ENCODE measurements around the gene MOSMO. TPM values are rescaled to one million over a fixed set of nuclear protein-coding genes. Genes with fewer than 3 reads are reported as not detected.
"Not testable (repeated sequence)": the region's sequence is repeated elsewhere in the genome, so short reads cannot be mapped to it uniquely, and the experiment has no call there.

The MOSMO gene
- polyA plus RNA-seq, 1 of the 3 experiments (the other 2 are of a cell fraction): 8.0 TPM

DNA sequence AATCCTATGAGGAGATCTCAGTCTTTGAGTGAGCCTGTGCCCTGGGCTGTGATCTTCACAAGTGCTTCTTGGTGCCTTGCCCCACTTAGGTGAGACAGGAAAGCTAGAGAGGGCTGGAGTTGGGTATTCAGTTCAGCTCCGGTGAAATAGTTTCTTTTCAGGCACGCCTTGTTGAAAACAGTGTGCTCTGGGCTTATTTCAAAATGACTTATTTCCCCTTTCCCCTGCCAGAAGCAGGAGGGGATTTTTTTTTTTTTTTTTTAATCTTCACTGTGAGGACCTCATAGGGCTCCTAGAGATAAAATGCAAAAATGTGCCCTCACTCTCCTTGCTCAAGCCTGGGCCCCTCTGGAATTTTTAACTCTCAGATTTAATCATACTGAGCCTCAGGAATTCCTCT, 27.2 kb downstream of the MOSMO start:
- POLR2A ChIA-PET: no interaction called here
- TF ChIP-seq NRF1 (IDR thresholded peaks at IDR 0.05; ENCODE audit: low read depth, low read length) (no peak), SIN3A (IDR thresholded peaks at IDR 0.05; ENCODE audit: borderline replicate concordance, low read depth, low read length) (no peak), MEF2A (IDR thresholded peaks at IDR 0.05; ENCODE audit: borderline replicate concordance, low read depth) (no peak), RCOR1 (IDR thresholded peaks at IDR 0.05; ENCODE audit: low read length) (no peak), RXRA (IDR thresholded peaks at IDR 0.05; ENCODE audit: borderline replicate concordance, low read depth) (no peak), FOSL2 (IDR thresholded peaks at IDR 0.05; ENCODE audit: borderline replicate concordance, low read depth) (no peak), TCF12 (IDR thresholded peaks at IDR 0.05) (no peak), EP300 (IDR thresholded peaks at IDR 0.05; ENCODE audit: borderline replicate concordance in 1 of 2, low read depth in 1 of 2, low read length in 1 of 2) (no peak), FOXJ3 (CRISPR knock-in tag; IDR thresholded peaks at IDR 0.05) (no peak), CHD2 (IDR thresholded peaks at IDR 0.05; ENCODE audit: low read length, partially characterized antibody) (no peak), POLR2AphosphoS5 (IDR thresholded peaks at IDR 0.05; ENCODE audit: low read depth, low read length) (no peak), NFIC (IDR thresholded peaks at IDR 0.05; ENCODE audit: borderline replicate concordance) (no peak), MXI1 (IDR thresholded peaks at IDR 0.05; ENCODE audit: low read depth, low read length) (no peak), TEAD4 (IDR thresholded peaks at IDR 0.05; ENCODE audit: borderline replicate concordance, insufficient read depth) (no peak), RAD21 (IDR thresholded peaks at IDR 0.05; ENCODE audit: low read length) (no peak), JUND (IDR thresholded peaks at IDR 0.05) (no peak)
- TF ChIP-seq, protein P1, sequence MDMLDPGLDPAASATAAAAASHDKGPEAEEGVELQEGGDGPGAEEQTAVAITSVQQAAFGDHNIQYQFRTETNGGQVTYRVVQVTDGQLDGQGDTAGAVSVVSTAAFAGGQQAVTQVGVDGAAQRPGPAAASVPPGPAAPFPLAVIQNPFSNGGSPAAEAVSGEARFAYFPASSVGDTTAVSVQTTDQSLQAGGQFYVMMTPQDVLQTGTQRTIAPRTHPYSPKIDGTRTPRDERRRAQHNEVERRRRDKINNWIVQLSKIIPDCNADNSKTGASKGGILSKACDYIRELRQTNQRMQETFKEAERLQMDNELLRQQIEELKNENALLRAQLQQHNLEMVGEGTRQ (IDR thresholded peaks at IDR 0.05; ENCODE audit: borderline replicate concordance, low read depth, low read length): no peak
- TF ChIP-seq, protein P2, sequence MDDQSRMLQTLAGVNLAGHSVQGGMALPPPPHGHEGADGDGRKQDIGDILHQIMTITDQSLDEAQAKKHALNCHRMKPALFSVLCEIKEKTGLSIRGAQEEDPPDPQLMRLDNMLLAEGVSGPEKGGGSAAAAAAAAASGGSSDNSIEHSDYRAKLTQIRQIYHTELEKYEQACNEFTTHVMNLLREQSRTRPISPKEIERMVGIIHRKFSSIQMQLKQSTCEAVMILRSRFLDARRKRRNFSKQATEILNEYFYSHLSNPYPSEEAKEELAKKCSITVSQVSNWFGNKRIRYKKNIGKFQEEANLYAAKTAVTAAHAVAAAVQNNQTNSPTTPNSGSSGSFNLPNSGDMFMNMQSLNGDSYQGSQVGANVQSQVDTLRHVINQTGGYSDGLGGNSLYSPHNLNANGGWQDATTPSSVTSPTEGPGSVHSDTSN (IDR thresholded peaks at IDR 0.05): no peak
- TF ChIP-seq, protein P3, sequence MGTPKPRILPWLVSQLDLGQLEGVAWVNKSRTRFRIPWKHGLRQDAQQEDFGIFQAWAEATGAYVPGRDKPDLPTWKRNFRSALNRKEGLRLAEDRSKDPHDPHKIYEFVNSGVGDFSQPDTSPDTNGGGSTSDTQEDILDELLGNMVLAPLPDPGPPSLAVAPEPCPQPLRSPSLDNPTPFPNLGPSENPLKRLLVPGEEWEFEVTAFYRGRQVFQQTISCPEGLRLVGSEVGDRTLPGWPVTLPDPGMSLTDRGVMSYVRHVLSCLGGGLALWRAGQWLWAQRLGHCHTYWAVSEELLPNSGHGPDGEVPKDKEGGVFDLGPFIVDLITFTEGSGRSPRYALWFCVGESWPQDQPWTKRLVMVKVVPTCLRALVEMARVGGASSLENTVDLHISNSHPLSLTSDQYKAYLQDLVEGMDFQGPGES (IDR thresholded peaks at IDR 0.05; ENCODE audit: low read depth, low read length): no peak
- TF ChIP-seq, protein P4, sequence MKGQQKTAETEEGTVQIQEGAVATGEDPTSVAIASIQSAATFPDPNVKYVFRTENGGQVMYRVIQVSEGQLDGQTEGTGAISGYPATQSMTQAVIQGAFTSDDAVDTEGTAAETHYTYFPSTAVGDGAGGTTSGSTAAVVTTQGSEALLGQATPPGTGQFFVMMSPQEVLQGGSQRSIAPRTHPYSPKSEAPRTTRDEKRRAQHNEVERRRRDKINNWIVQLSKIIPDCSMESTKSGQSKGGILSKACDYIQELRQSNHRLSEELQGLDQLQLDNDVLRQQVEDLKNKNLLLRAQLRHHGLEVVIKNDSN (IDR thresholded peaks at IDR 0.05; ENCODE audit: borderline replicate concordance, low read depth): no peak

DNA sequence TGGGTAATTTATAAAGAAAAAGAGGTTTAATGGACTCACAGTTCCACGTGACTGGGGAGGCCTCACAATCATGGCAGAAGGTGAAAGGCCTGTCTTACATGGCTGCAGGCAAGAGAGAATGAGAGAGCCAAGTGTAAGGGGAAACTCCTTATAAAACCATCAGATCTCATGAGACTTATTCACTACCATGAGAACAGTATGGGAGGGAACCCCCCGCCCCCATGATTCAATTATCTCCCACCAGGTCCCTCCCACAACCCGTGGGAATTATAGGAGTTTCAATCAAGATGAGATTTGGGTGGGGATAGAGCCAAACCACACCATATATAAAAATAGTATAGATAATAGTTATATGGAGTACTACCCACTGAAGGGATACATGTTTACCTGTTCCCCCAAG, 36.0 kb downstream of the MOSMO start:
- H3K9ac ChIP-seq; H3K27me3 ChIP-seq (ENCODE audit: insufficient read depth); DNase-seq; H3K4me3 ChIP-seq (ENCODE audit: low read depth in 2 of 2, low read length in 1 of 2); H3K4me1 ChIP-seq (ENCODE audit: control insufficient read depth in 1 of 2, insufficient read depth in 2 of 2, low read depth in 1 of 2, low read length in 1 of 2); H3K36me3 ChIP-seq (replicated peaks in 1 of 2; ENCODE audit: control insufficient read depth in 1 of 2, insufficient read depth in 2 of 2, low read length in 1 of 2); H3K79me2 ChIP-seq (ENCODE audit: insufficient read depth); H4K20me1 ChIP-seq (ENCODE audit: insufficient read depth); H2AFZ ChIP-seq (ENCODE audit: low read depth); H3K9me2 ChIP-seq; H3K4me2 ChIP-seq; H3K27ac ChIP-seq (ENCODE audit: low read depth in 2 of 2, low read length in 1 of 2); H3F3A ChIP-seq (replicated peaks; ENCODE audit: insufficient read depth); POLR2A ChIA-PET; H3K9me3 ChIP-seq: not testable (repeated sequence)
- 100% methylated on average over 3 of the region's 3 CpGs for WGBS (ENCODE audit: low lambda C conversion rate)
- CTCF ChIA-PET: interaction anchor here (9.7 kb wide), 1 partner anchor 34 kb away, joined by 53 read pairs; no protein-coding TSS in a partner anchor

More for the DNA sequence above, 27.2 kb downstream of the MOSMO start:
- no peak overlapping the region for H2AFZ ChIP-seq (ENCODE audit: low read depth)
- no peaks in the 10 kb centered on the region for H3K27me3 ChIP-seq (ENCODE audit: insufficient read depth)
- H3K9ac ChIP-seq: no peak overlapping the region
- H4K20me1 ChIP-seq (ENCODE audit: insufficient read depth): 0 out of 2 replicates have a peak, but pooled peaks cover 4% of the 10 kb centered on the region
- no peaks in the 10 kb centered on the region for H3F3A ChIP-seq (replicated peaks; ENCODE audit: insufficient read depth)
- no peaks in the 10 kb centered on the region for H3K9me3 ChIP-seq
- no peak overlapping the region for H3K4me3 ChIP-seq (ENCODE audit: low read depth in 2 of 2, low read length in 1 of 2)
- H3K36me3 ChIP-seq (replicated peaks in 1 of 2; ENCODE audit: control insufficient read depth in 1 of 2, insufficient read depth in 2 of 2, low read length in 1 of 2): peaks cover 2 to 24% of the 10 kb centered on the region in 2 experiments
- H3K9me2 ChIP-seq: no peaks in the 10 kb centered on the region
- 98% methylated on average over 2 of the region's 2 CpGs for WGBS (ENCODE audit: low lambda C conversion rate)
- peaks cover 51% of the 10 kb centered on the region for H3K79me2 ChIP-seq (ENCODE audit: insufficient read depth)
- CTCF ChIA-PET: interaction anchor here (9.7 kb wide), 1 partner anchor 43 kb away, joined by 53 read pairs; no protein-coding TSS in a partner anchor
- H3K27ac ChIP-seq (ENCODE audit: low read depth in 2 of 2, low read length in 1 of 2): no peak overlapping the region
- no peak overlapping the region for H3K4me2 ChIP-seq
- no peak for DNase-seq
- H3K4me1 ChIP-seq (ENCODE audit: control insufficient read depth in 1 of 2, insufficient read depth in 2 of 2, low read depth in 1 of 2, low read length in 1 of 2): no peaks in the 10 kb centered on the region

DNA sequence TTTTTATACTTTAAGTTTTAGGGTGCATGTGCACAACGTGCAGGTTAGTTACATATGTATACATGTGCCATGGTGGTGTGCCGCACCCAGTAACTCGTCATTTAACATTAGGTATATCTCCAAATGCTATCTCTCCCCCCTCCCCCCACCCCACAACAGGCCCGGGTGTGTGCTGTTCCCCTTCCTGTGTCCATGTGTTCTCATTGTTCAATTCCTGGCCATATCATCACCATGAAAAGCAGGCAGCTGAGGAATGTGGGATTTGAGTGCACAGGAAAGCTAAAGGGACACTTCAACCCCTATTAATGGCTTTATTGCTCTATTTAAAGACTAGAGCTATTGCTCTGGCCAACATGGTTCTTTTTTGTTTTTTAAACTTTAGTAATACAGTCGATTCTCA, 38.0 kb downstream of the MOSMO start:
- H3K36me3 ChIP-seq (replicated peaks in 1 of 2; ENCODE audit: control insufficient read depth in 1 of 2, insufficient read depth in 2 of 2, low read length in 1 of 2): not testable (repeated sequence)

More for the DNA sequence above, 38.0 kb downstream of the MOSMO start:
- H3K79me2 ChIP-seq (ENCODE audit: insufficient read depth); H3K9me2 ChIP-seq; H2AFZ ChIP-seq (ENCODE audit: low read depth); H4K20me1 ChIP-seq (ENCODE audit: insufficient read depth); H3K9ac ChIP-seq; H3K27ac ChIP-seq (ENCODE audit: low read depth in 2 of 2, low read length in 1 of 2); H3K9me3 ChIP-seq; H3K4me2 ChIP-seq; H3K4me3 ChIP-seq (ENCODE audit: low read depth in 2 of 2, low read length in 1 of 2); DNase-seq; H3K27me3 ChIP-seq (ENCODE audit: insufficient read depth); H3F3A ChIP-seq (replicated peaks; ENCODE audit: insufficient read depth); H3K4me1 ChIP-seq (ENCODE audit: control insufficient read depth in 1 of 2, insufficient read depth in 2 of 2, low read depth in 1 of 2, low read length in 1 of 2): not testable (repeated sequence)
- 64% methylated on average over 5 of the region's 5 CpGs for WGBS (ENCODE audit: low lambda C conversion rate)
- ChIA-PET CTCF (interaction anchor here (3.2 kb wide), 1 partner anchor 33 kb away, joined by 15 read pairs; no protein-coding TSS in a partner anchor), POLR2A (interaction anchor here (0.6 kb wide), 1 partner anchor 43 kb away, joined by 3 read pairs; no protein-coding TSS in a partner anchor)
